ENCODE results near the gene CD9.

CD9 gene

DNA sequence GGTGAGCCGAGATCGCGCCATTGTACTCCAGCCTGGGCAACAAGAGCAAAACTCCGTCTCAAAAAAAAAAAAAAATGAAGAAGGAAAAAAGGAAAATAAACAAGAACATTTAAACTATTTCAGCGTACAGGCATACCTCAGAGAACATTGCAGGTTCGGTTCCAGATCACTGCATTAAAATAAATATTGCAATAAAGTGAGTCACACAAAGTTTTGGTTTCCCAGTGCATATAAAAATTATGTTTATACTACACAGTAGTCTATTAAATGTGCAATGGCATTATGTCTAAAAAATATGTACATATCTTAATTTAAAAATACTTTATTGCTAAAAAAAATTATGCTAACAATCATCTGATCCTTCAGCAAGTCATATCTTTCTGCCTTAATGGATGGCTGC lies 56.8 kb downstream of the CD9 start:
- in situ Hi-C loops (cut with HindIII; ENCODE audit: low sequenced_read_pairs): no loop called here
- no peak overlapping the region for H3K4me3 ChIP-seq (ENCODE audit: low read depth, low read length)
- no peak for TF ChIP-seq CTCF (IDR thresholded peaks at IDR 0.05; ENCODE audit: low read depth, low read length)
- DNase-seq (ENCODE audit: low read depth, low spot score): no peak

GRCh38 chr12:6262211-6262610 lies 62.0 kb downstream of the CD9 start:
- no peak for TF ChIP-seq CTCF (IDR thresholded peaks at IDR 0.05; ENCODE audit: low read depth, low read length)
- in situ Hi-C loops (cut with HindIII; ENCODE audit: low sequenced_read_pairs): no loop called here
- DNase-seq (ENCODE audit: low read depth, low spot score): no peak
- no peak overlapping the region for H3K4me3 ChIP-seq (ENCODE audit: low read depth, low read length)

GRCh38 chr12:6262623-6263022 lies 62.4 kb downstream of the CD9 start:
- no peak for TF ChIP-seq CTCF (IDR thresholded peaks at IDR 0.05; ENCODE audit: low read depth, low read length)
- no peak for DNase-seq (ENCODE audit: low read depth, low spot score)
- H3K4me3 ChIP-seq (ENCODE audit: low read depth, low read length): no peak overlapping the region
- in situ Hi-C loops (cut with HindIII; ENCODE audit: low sequenced_read_pairs): no loop called here

GRCh38 chr12:6263931-6264330 lies 63.7 kb downstream of the CD9 start:
- H3K4me3 ChIP-seq (ENCODE audit: low read depth, low read length): no peak overlapping the region
- in situ Hi-C loops (cut with HindIII; ENCODE audit: low sequenced_read_pairs): no loop called here
- TF ChIP-seq CTCF (IDR thresholded peaks at IDR 0.05; ENCODE audit: low read depth, low read length): no peak
- DNase-seq (ENCODE audit: low read depth, low spot score): peak; percentile 35

- no peak for TF ChIP-seq CTCF (IDR thresholded peaks at IDR 0.05; ENCODE audit: low read depth, low read length)
- no peak for DNase-seq (ENCODE audit: low read depth, low spot score)
- in situ Hi-C loops (cut with HindIII; ENCODE audit: low sequenced_read_pairs): no loop called here
- H3K4me3 ChIP-seq (ENCODE audit: low read depth, low read length): no peak overlapping the region
Measured at GRCh38 chr12:6264402-6265037, 64.3 kb downstream of the CD9 start.

DNA sequence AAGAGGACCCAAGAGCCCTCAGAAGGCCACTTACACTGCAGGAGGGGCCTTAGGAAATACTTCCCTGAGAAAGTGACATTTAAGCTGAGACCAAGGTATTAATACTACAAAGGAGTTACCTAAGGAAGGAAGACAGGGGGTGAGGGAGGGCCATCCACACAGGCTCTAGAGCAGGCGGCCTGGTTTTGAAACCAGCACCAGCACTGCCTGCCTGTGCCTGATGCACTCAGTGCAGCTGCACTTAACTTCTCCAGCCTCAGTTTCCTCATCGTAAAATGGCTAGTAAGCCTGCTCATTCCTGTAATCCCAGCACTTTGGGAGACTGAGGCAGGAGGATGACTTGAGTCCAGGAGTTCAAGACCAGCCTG lies 64.8 kb downstream of the CD9 start:
- H3K4me3 ChIP-seq (ENCODE audit: low read depth, low read length): no peak overlapping the region
- in situ Hi-C loops (cut with HindIII; ENCODE audit: low sequenced_read_pairs): no loop called here
- TF ChIP-seq CTCF (IDR thresholded peaks at IDR 0.05; ENCODE audit: low read depth, low read length): no peak
- DNase-seq (ENCODE audit: low read depth, low spot score): no peak

- no peak for DNase-seq (ENCODE audit: low read depth, low spot score)
- H3K4me3 ChIP-seq (ENCODE audit: low read depth, low read length): no peak overlapping the region
- in situ Hi-C loops (cut with HindIII; ENCODE audit: low sequenced_read_pairs): no loop called here
- TF ChIP-seq CTCF (IDR thresholded peaks at IDR 0.05; ENCODE audit: low read depth, low read length): no peak
Measured at GRCh38 chr12:6266541-6266966, 66.4 kb downstream of the CD9 start.

Data from astrocyte of the spinal cord (primary cell).